GM12878 (cell line): ENCODE data around the gene RANBP9. TPM values are rescaled to one million over a fixed set of nuclear protein-coding genes. Genes with fewer than 3 reads are reported as not detected.
A peak's percentile ranks its signal among the peaks of the same experiment; 100 is the strongest.

Experiments
- ATAC-seq: fragments of 200-7000 bp; cut with Tn5 transposase; 3 replicates; pipeline ENCODE4 v1.9.1; 2020; ENCODE audit warnings: mild to moderate bottlenecking, moderate library complexity
- BruUV-seq: library from RNA; stranded (reverse); fragments of 400-500 nt; replicated peaks from 2 replicates; lab custom pipeline; 2021; lab: Mats Ljungman, UMichigan
- CTCF ChIA-PET: fragments of 300-600 bp; sonication (Branson Sonifier 250); formaldehyde crosslinking; extraction: SDS; loops from one replicate; lab custom pipeline; 2021; ENCODE audit warnings: inconsistent platforms; lab: Yijun Ruan, JAX
- POLR2A ChIA-PET: fragments of 350-600 bp; formaldehyde crosslinking; extraction: SDS; loops from one replicate; lab custom pipeline; 2021; ENCODE audit warnings: inconsistent platforms; lab: Charles Lee
- RAD21 ChIA-PET: fragments of 300-600 bp; sonication (Branson Sonifier 250); formaldehyde crosslinking; loops from one replicate; lab custom pipeline; 2023; ENCODE audit warnings: antibody characterized with exemption; ENCODE audit not compliant: unreplicated experiment; lab: Charles Lee
- SMC1A ChIA-PET: fragments of 300-600 bp; sonication (Branson Sonifier 250); formaldehyde crosslinking; loops from one replicate; lab custom pipeline; 2023; ENCODE audit not compliant: unreplicated experiment, uncharacterized antibody; lab: Charles Lee
- DNase-seq: peaks from one replicate; pipeline ENCODE4 v3.0.0-alpha.2; 2011; ENCODE audit warnings: low read depth, low spot score
- FAIRE-seq: peaks from 3 replicates; lab custom pipeline; 2011; peaks lifted over from hg19 to GRCh38; lab: Jason Lieb, UNC
- H2AFZ ChIP-seq: 2 replicates; pipeline ENCODE4 v1.6.0; 2011; ENCODE audit warnings: low read depth, low read length, control low read depth; ENCODE audit not compliant: control insufficient read depth
- H3K27ac ChIP-seq: 2 replicates; pipeline ENCODE4 v1.5.1; 2011; ENCODE audit warnings: control low read depth; ENCODE audit not compliant: control insufficient read depth, insufficient read depth
- H3K27me3 ChIP-seq, 2 experiments: replicated peaks in 1 of 2; 2 replicates each; pipeline versions ENCODE4 v1.6.0 to v1.6.1; 2011; ENCODE audit warnings: low read length in 1 of 2; ENCODE audit not compliant: control insufficient read depth in 2 of 2, insufficient read depth in 2 of 2
- H3K36me3 ChIP-seq, 2 experiments: 2 replicates each; pipeline ENCODE4 v1.5.1; 2011; ENCODE audit warnings: low read length in 1 of 2; ENCODE audit not compliant: control insufficient read depth in 2 of 2, insufficient read depth in 2 of 2
- H3K4me1 ChIP-seq: 2 replicates; pipeline ENCODE4 v1.6.1; 2011; ENCODE audit warnings: mild to moderate bottlenecking, low read length, moderate library complexity, mixed read lengths; ENCODE audit not compliant: control insufficient read depth, insufficient read depth
- H3K4me2 ChIP-seq: 2 replicates; pipeline ENCODE4 v1.6.0; 2011; ENCODE audit warnings: control low read depth; ENCODE audit not compliant: control insufficient read depth, insufficient read depth
- H3K4me3 ChIP-seq: fragments of 200-600 bp; sonication (generic); 2 replicates; pipeline ENCODE4 v1.5.1; 2016
- H3K79me2 ChIP-seq: 2 replicates; pipeline ENCODE4 v1.6.0; 2011; ENCODE audit warnings: low read length; ENCODE audit not compliant: control insufficient read depth, insufficient read depth
- H3K9ac ChIP-seq: 2 replicates; pipeline ENCODE4 v1.8.0; 2011; ENCODE audit warnings: low read length, control low read depth, mixed read lengths; ENCODE audit not compliant: control insufficient read depth, insufficient read depth
- H3K9me3 ChIP-seq: replicated peaks from 3 replicates; pipeline ENCODE4 v1.5.1; 2011; ENCODE audit warnings: mild to moderate bottlenecking, low read length; ENCODE audit not compliant: control insufficient read depth, insufficient read depth
- H4K20me1 ChIP-seq: 2 replicates; pipeline ENCODE4 v1.6.0; 2011; ENCODE audit not compliant: control insufficient read depth, insufficient read depth
- ASH2L ChIP-seq: fragments of 300-600, 200-600 bp; sonication (generic); IDR thresholded peaks from 2 replicates; pipeline ENCODE4 v1.6.1; 2017; ENCODE audit warnings: low read depth, mild to moderate bottlenecking, borderline replicate concordance
- CHD4 ChIP-seq: fragments of 200-600 bp; sonication (generic); IDR thresholded peaks from 2 replicates; pipeline ENCODE4 v1.6.1; 2016; ENCODE audit warnings: mild to moderate bottlenecking
- CREB1 ChIP-seq: IDR thresholded peaks from 2 replicates; pipeline ENCODE4 v1.6.1; 2012; ENCODE audit warnings: low read depth, mild to moderate bottlenecking, inconsistent platforms
- CREM ChIP-seq: IDR thresholded peaks from 2 replicates; pipeline ENCODE4 v1.6.1; 2014; ENCODE audit warnings: antibody characterized with exemption, low read depth
- HDAC2 ChIP-seq: fragments of 200-600 bp; sonication (generic); IDR thresholded peaks from 2 replicates; pipeline ENCODE4 v1.6.1; 2017
- IKZF1 ChIP-seq: fragments of 450-650 bp; conservative IDR thresholded peaks from 2 replicates; pipeline ENCODE4 v1.6.1; 2017; ENCODE audit warnings: antibody characterized with exemption, mild to moderate bottlenecking
- KDM1A ChIP-seq: fragments of 200-600 bp; sonication (generic); IDR thresholded peaks from 2 replicates; pipeline ENCODE4 v1.6.1; 2016; ENCODE audit warnings: borderline replicate concordance
- MEF2A ChIP-seq: IDR thresholded peaks from 2 replicates; pipeline ENCODE4 v1.6.1; 2011; ENCODE audit warnings: low read depth, mild to moderate bottlenecking, low read length, moderate library complexity; ENCODE audit not compliant: insufficient read depth
- NFXL1 ChIP-seq: fragments of 450-650 bp; IDR thresholded peaks from 2 replicates; pipeline ENCODE4 v1.6.1; 2017; ENCODE audit warnings: antibody characterized with exemption, mild to moderate bottlenecking, borderline replicate concordance
- SPI1 ChIP-seq: IDR thresholded peaks from 2 replicates; pipeline ENCODE4 v1.6.1; 2011; ENCODE audit warnings: low read depth, mild to moderate bottlenecking, low read length, moderate library complexity, borderline replicate concordance; ENCODE audit not compliant: insufficient read depth
- TCF12 ChIP-seq: IDR thresholded peaks from 2 replicates; pipeline ENCODE4 v1.6.1; 2011; ENCODE audit warnings: low read depth, mild to moderate bottlenecking, low read length
- TCF3 ChIP-seq: IDR thresholded peaks from 2 replicates; pipeline ENCODE4 v1.6.1; 2012; ENCODE audit warnings: low read depth, mild to moderate bottlenecking, low read length, borderline replicate concordance; ENCODE audit not compliant: insufficient read depth
- YBX1 ChIP-seq: fragments of 450-650 bp; IDR thresholded peaks from 2 replicates; pipeline ENCODE4 v1.6.1; 2016; ENCODE audit warnings: antibody characterized with exemption
- YY1 ChIP-seq: IDR thresholded peaks from 2 replicates; pipeline ENCODE4 v1.6.1; 2011; ENCODE audit warnings: low read depth, mild to moderate bottlenecking, low read length
- ZNF622 ChIP-seq: fragments of 450-650 bp; IDR thresholded peaks from 2 replicates; pipeline ENCODE4 v1.6.1; 2017; ENCODE audit warnings: mild to moderate bottlenecking, inconsistent platforms
- WGBS: methylation state at CpG from one replicate; pipeline ENCODE4 v1.1.6; 2016; ENCODE audit warnings: low lambda C conversion rate; ENCODE audit not compliant: insufficient replicate concordance, insufficient coverage; ENCODE audit errors: missing lambda C conversion rate; 5-methylcytosine and 5-hydroxymethylcytosine counted together
- in situ Hi-C: fragments of 300-500 bp; cut with MboI; formaldehyde crosslinking; loops from 9 replicates; pipeline ENCODE4 v1.14.3; 2018; ENCODE audit warnings: mixed read lengths
- intact Hi-C: fragments of 100-400 bp; cut with micrococcal nuclease; formaldehyde crosslinking; loops from one replicate; pipeline ENCODE4 v1.14.2; 2022; ENCODE audit not compliant: unreplicated experiment
- polyA plus RNA-seq, 11 experiments: library from polyadenylated mRNA; depleted of rRNA in 4 of 11; unstranded in 6 of 11; stranded (reverse) in 5 of 11; fragments of >200 nt; fragmentation: Nextera tagmentation in 4 of 11; fragmentation: Illumina TruSeq in 1 of 11; extraction: Ambion mirVana in 4 of 11; extraction: Trizol in 1 of 11; gene quantifications; 1 replicate in 1 of 11; 2 replicates in 10 of 11; pipeline versions ENCODE4 v1.2.1 to v1.2.3, GENCODE V29; 2011 to 2016; ENCODE audit warnings: inconsistent platforms in 2 of 11, missing spikeins in 2 of 11, low read depth in 1 of 11
- total RNA-seq, 4 experiments: library from RNA; depleted of rRNA in 3 of 4; stranded (reverse); fragments of >200 nt in 3 of 4; fragmentation: Illumina TruSeq in 1 of 4; extraction: Trizol in 1 of 4; gene quantifications; 2 replicates each; pipeline versions ENCODE4 v1.2.1 to v1.2.3, GENCODE V29; 2013 to 2021
- TF ChIP-seq, protein P1 (sequence below): IDR thresholded peaks from 2 replicates; pipeline ENCODE4 v1.6.1; 2011; ENCODE audit warnings: borderline replicate concordance, low read depth, mild to moderate bottlenecking, moderate library complexity, mixed read lengths, low read length; ENCODE audit not compliant: insufficient read depth; ENCODE audit errors: extremely low read length
- TF ChIP-seq, protein P2 (sequence below): fragments of 450-650 bp; IDR thresholded peaks from 2 replicates; pipeline ENCODE4 v1.6.1; 2017; ENCODE audit warnings: mild to moderate bottlenecking, moderate library complexity
- TF ChIP-seq, protein P3 (sequence below): IDR thresholded peaks from 2 replicates; pipeline ENCODE4 v1.6.1; 2012; ENCODE audit warnings: mild to moderate bottlenecking, low read depth, low read length

RANBP9 gene
- total and polyA plus RNA-seq, 10 of the 15 experiments (the other 5 are each of a cell fraction or from before 2014, with no cell fraction given) = 3.7 to 43.1 (median 16.2) TPM

DNA sequence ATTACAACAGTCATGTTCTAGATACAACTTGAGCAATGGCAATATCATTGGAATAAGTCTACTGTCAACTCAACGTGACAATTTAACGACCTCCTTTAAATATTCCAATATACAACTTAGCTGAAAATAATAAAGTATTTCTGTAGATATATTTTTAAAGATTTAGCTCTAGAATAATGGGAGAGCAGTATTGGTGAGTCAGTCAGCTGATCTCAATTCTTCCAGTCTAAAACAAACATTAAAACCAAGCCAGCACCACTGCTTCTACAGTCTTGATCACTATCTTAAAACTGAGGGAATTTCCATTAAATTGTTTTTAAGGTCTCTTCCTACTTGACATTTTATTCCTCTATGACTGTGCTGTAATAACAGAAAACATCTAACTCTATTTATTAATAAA, 58.3 kb downstream of the RANBP9 start:
- ChIA-PET SMC1A (interaction anchor here (0.9 to 1.7 kb wide), 6 partner anchors 11 to 413 kb away, joined by 3 read pairs; no protein-coding TSS in a partner anchor), RAD21 (no interaction called here), POLR2A (no interaction called here), CTCF (interaction anchor here (1.2 to 1.9 kb wide), 3 partner anchors 29 to 78 kb away, joined by 4 to 6 read pairs (median 4); partner anchors contain the start of gene SIRT5)
- H3K36me3 ChIP-seq = peaks cover 0 to 7% of the 10 kb centered on the region in 2 experiments; a peak in 3 of 4 replicates
- H3K9ac ChIP-seq = no peak overlapping the region
- DNase-seq = no peak
- FAIRE-seq = peak; percentile 49
- no peaks in the 10 kb centered on the region; the same call in 1 of the 2 replicates for H3K79me2 ChIP-seq
- no peak overlapping the region for H3K4me3 ChIP-seq
- H4K20me1 ChIP-seq = no peaks in the 10 kb centered on the region
- BruUV-seq = no TSS peak
- no peak overlapping the region for H3K27ac ChIP-seq
- intact Hi-C loops = no loop called here
- H3K9me3 ChIP-seq = no peaks in the 10 kb centered on the region
- no peak overlapping the region for H2AFZ ChIP-seq
- 100% methylated on average over 2 of the region's 2 CpGs for WGBS
- in situ Hi-C loops = no loop called here
- no peaks in the 10 kb centered on the region for H3K4me1 ChIP-seq
- no peak overlapping the region for H3K4me2 ChIP-seq
- no peaks in the 10 kb centered on the region for H3K27me3 ChIP-seq
- ATAC-seq = no peak
- TF ChIP-seq, protein P1, sequence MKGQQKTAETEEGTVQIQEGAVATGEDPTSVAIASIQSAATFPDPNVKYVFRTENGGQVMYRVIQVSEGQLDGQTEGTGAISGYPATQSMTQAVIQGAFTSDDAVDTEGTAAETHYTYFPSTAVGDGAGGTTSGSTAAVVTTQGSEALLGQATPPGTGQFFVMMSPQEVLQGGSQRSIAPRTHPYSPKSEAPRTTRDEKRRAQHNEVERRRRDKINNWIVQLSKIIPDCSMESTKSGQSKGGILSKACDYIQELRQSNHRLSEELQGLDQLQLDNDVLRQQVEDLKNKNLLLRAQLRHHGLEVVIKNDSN = no peak
- TF ChIP-seq NFXL1 = no peak
- no peak for TF ChIP-seq KDM1A
- TF ChIP-seq CREM = no peak
- no peak for TF ChIP-seq TCF12
- no peak for TF ChIP-seq IKZF1
- TF ChIP-seq ZNF622 = no peak
- TF ChIP-seq SPI1 = no peak
- no peak for TF ChIP-seq TCF3
- TF ChIP-seq, protein P2, sequence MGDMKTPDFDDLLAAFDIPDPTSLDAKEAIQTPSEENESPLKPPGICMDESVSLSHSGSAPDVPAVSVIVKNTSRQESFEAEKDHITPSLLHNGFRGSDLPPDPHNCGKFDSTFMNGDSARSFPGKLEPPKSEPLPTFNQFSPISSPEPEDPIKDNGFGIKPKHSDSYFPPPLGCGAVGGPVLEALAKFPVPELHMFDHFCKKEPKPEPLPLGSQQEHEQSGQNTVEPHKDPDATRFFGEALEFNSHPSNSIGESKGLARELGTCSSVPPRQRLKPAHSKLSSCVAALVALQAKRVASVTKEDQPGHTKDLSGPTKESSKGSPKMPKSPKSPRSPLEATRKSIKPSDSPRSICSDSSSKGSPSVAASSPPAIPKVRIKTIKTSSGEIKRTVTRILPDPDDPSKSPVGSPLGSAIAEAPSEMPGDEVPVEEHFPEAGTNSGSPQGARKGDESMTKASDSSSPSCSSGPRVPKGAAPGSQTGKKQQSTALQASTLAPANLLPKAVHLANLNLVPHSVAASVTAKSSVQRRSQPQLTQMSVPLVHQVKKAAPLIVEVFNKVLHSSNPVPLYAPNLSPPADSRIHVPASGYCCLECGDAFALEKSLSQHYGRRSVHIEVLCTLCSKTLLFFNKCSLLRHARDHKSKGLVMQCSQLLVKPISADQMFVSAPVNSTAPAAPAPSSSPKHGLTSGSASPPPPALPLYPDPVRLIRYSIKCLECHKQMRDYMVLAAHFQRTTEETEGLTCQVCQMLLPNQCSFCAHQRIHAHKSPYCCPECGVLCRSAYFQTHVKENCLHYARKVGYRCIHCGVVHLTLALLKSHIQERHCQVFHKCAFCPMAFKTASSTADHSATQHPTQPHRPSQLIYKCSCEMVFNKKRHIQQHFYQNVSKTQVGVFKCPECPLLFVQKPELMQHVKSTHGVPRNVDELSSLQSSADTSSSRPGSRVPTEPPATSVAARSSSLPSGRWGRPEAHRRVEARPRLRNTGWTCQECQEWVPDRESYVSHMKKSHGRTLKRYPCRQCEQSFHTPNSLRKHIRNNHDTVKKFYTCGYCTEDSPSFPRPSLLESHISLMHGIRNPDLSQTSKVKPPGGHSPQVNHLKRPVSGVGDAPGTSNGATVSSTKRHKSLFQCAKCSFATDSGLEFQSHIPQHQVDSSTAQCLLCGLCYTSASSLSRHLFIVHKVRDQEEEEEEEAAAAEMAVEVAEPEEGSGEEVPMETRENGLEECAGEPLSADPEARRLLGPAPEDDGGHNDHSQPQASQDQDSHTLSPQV = no peak
- TF ChIP-seq YY1 = no peak
- no peak for TF ChIP-seq YBX1
- TF ChIP-seq HDAC2 = no peak
- TF ChIP-seq, protein P3, sequence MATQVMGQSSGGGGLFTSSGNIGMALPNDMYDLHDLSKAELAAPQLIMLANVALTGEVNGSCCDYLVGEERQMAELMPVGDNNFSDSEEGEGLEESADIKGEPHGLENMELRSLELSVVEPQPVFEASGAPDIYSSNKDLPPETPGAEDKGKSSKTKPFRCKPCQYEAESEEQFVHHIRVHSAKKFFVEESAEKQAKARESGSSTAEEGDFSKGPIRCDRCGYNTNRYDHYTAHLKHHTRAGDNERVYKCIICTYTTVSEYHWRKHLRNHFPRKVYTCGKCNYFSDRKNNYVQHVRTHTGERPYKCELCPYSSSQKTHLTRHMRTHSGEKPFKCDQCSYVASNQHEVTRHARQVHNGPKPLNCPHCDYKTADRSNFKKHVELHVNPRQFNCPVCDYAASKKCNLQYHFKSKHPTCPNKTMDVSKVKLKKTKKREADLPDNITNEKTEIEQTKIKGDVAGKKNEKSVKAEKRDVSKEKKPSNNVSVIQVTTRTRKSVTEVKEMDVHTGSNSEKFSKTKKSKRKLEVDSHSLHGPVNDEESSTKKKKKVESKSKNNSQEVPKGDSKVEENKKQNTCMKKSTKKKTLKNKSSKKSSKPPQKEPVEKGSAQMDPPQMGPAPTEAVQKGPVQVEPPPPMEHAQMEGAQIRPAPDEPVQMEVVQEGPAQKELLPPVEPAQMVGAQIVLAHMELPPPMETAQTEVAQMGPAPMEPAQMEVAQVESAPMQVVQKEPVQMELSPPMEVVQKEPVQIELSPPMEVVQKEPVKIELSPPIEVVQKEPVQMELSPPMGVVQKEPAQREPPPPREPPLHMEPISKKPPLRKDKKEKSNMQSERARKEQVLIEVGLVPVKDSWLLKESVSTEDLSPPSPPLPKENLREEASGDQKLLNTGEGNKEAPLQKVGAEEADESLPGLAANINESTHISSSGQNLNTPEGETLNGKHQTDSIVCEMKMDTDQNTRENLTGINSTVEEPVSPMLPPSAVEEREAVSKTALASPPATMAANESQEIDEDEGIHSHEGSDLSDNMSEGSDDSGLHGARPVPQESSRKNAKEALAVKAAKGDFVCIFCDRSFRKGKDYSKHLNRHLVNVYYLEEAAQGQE = no peak
- TF ChIP-seq ASH2L = no peak
- TF ChIP-seq CHD4 = no peak
- no peak for TF ChIP-seq MEF2A
- no peak for TF ChIP-seq CREB1
